Activated CD4-positive, alpha-beta T cell treated with anti-CD3 and anti-CD28 coated beads, Interleukin-2, amount 10 ng/mL, durations not matched to agents 7 days and 5 days (primary cell): ENCODE results near the gene EFNA5. TPM values are rescaled to one million over a fixed set of nuclear protein-coding genes. Genes with fewer than 3 reads are reported as not detected.

ENCODE experiments used
- CTCF ChIA-PET: fragments of 350-600 bp; sonication (Branson Sonifier 250); formaldehyde crosslinking; loops from one replicate; lab custom pipeline; 2021; ENCODE audit warnings: antibody characterized with exemption; lab: Charles Lee
- POLR2A ChIA-PET: fragments of 350-600 bp; sonication (Branson Sonifier 250); formaldehyde crosslinking; loops from one replicate; lab custom pipeline; 2021; ENCODE audit warnings: antibody characterized with exemption; lab: Charles Lee
- DNase-seq: peaks from one replicate; pipeline ENCODE4 v3.0.0-alpha.2; 2020
- H3K27ac Mint-ChIP-seq: one replicate; pipeline ENCODE4 v1.8.0; 2021; ENCODE audit warnings: mild to moderate bottlenecking, moderate library complexity, mixed read lengths
- H3K27me3 Mint-ChIP-seq: one replicate; pipeline ENCODE4 v1.8.0; 2021; ENCODE audit warnings: mixed read lengths
- H3K36me3 Mint-ChIP-seq: one replicate; pipeline ENCODE4 v1.8.0; 2021; ENCODE audit warnings: low read depth, mixed read lengths
- H3K4me1 Mint-ChIP-seq: one replicate; pipeline ENCODE4 v1.8.0; 2021; ENCODE audit warnings: mixed read lengths
- H3K4me3 Mint-ChIP-seq: one replicate; pipeline ENCODE4 v1.8.0; 2021; ENCODE audit warnings: mild to moderate bottlenecking, moderate library complexity, mixed read lengths
- H3K9me3 Mint-ChIP-seq: one replicate; pipeline ENCODE4 v1.8.0; 2021; ENCODE audit warnings: mixed read lengths
- total RNA-seq, 2 experiments: library from RNA; stranded (reverse); gene quantifications; one replicate each; pipeline ENCODE4 v1.2.3, GENCODE V29; 2021

Gene EFNA5
- total RNA-seq, 2 experiments from 2014 or later: not detected

- no peak overlapping the region for H3K27ac Mint-ChIP-seq
- CTCF ChIA-PET: interaction anchor here (0.8 kb wide), 1 partner anchor 19 kb away, joined by 3 read pairs; no protein-coding TSS in a partner anchor
- no peaks in the 10 kb centered on the region for H3K36me3 Mint-ChIP-seq
- no peaks in the 10 kb centered on the region for H3K9me3 Mint-ChIP-seq
- H3K4me1 Mint-ChIP-seq: no peaks in the 10 kb centered on the region
- POLR2A ChIA-PET: no interaction called here
- no peak overlapping the region for H3K4me3 Mint-ChIP-seq
- DNase-seq: no peak
- H3K27me3 Mint-ChIP-seq: peaks cover 16% of the 10 kb centered on the region
Measured at GRCh38 chr5:107553117-107553555, 117.6 kb downstream of the EFNA5 start.

GRCh38 chr5:107551088-107551487 lies 119.6 kb downstream of the EFNA5 start:
- no peak for DNase-seq
- H3K4me1 Mint-ChIP-seq: no peaks in the 10 kb centered on the region
- peaks cover 16% of the 10 kb centered on the region for H3K27me3 Mint-ChIP-seq
- no peaks in the 10 kb centered on the region for H3K9me3 Mint-ChIP-seq
- H3K27ac Mint-ChIP-seq: no peak overlapping the region
- no peaks in the 10 kb centered on the region for H3K36me3 Mint-ChIP-seq
- no peak overlapping the region for H3K4me3 Mint-ChIP-seq
- ChIA-PET CTCF (interaction anchor here (1.0 kb wide), 1 partner anchor 12 kb away, joined by 3 read pairs; no protein-coding TSS in a partner anchor), POLR2A (interaction anchor here (0.6 kb wide), 1 partner anchor 36 kb away, joined by 4 read pairs; no protein-coding TSS in a partner anchor)

- ChIA-PET POLR2A (no interaction called here), CTCF (no interaction called here)
- Mint-ChIP-seq H3K27ac (no peak overlapping the region), H3K36me3 (no peaks in the 10 kb centered on the region), H3K4me1 (no peaks in the 10 kb centered on the region), H3K9me3 (no peaks in the 10 kb centered on the region), H3K27me3 (peaks cover 11% of the 10 kb centered on the region), H3K4me3 (no peak overlapping the region)
- DNase-seq: no peak
Measured at GRCh38 chr5:107549567-107549966, 121.2 kb downstream of the EFNA5 start.

- CTCF ChIA-PET: no interaction called here
- no peak overlapping the region for H3K27ac Mint-ChIP-seq
- no peaks in the 10 kb centered on the region for H3K9me3 Mint-ChIP-seq
- H3K27me3 Mint-ChIP-seq: peaks cover 11% of the 10 kb centered on the region
- H3K4me3 Mint-ChIP-seq: no peak overlapping the region
- POLR2A ChIA-PET: no interaction called here
- H3K36me3 Mint-ChIP-seq: no peaks in the 10 kb centered on the region
- no peaks in the 10 kb centered on the region for H3K4me1 Mint-ChIP-seq
- no peak for DNase-seq
Measured at GRCh38 chr5:107548477-107548876, 122.3 kb downstream of the EFNA5 start.

- no peaks in the 10 kb centered on the region for H3K36me3 Mint-ChIP-seq
- H3K27me3 Mint-ChIP-seq: peaks cover 13% of the 10 kb centered on the region
- ChIA-PET POLR2A (no interaction called here), CTCF (no interaction called here)
- no peak for DNase-seq
- no peaks in the 10 kb centered on the region for H3K9me3 Mint-ChIP-seq
- no peaks in the 10 kb centered on the region for H3K4me1 Mint-ChIP-seq
- H3K27ac Mint-ChIP-seq: no peak overlapping the region
- no peak overlapping the region for H3K4me3 Mint-ChIP-seq
Measured at GRCh38 chr5:107546719-107547118, 124.0 kb downstream of the EFNA5 start.

GRCh38 chr5:107545486-107545885 lies 125.3 kb downstream of the EFNA5 start:
- Mint-ChIP-seq H3K9me3 (no peaks in the 10 kb centered on the region), H3K27ac (no peak overlapping the region)
- CTCF ChIA-PET: no interaction called here

GRCh38 chr5:107544967-107545366 lies 125.8 kb downstream of the EFNA5 start:
- H3K4me3 Mint-ChIP-seq: no peak overlapping the region
- no peaks in the 10 kb centered on the region for H3K36me3 Mint-ChIP-seq
- no peaks in the 10 kb centered on the region for H3K4me1 Mint-ChIP-seq
- peaks cover 9% of the 10 kb centered on the region for H3K27me3 Mint-ChIP-seq
- H3K9me3 Mint-ChIP-seq: no peaks in the 10 kb centered on the region
- ChIA-PET POLR2A (no interaction called here), CTCF (no interaction called here)
- H3K27ac Mint-ChIP-seq: no peak overlapping the region
- DNase-seq: no peak

More at GRCh38 chr5:107545486-107545885, 125.3 kb downstream of the EFNA5 start:
- no peaks in the 10 kb centered on the region for H3K36me3 Mint-ChIP-seq
- DNase-seq: no peak
- POLR2A ChIA-PET: no interaction called here
- H3K27me3 Mint-ChIP-seq: peaks cover 9% of the 10 kb centered on the region
- no peak overlapping the region for H3K4me3 Mint-ChIP-seq
- no peaks in the 10 kb centered on the region for H3K4me1 Mint-ChIP-seq

GRCh38 chr5:107544476-107544875 lies 126.3 kb downstream of the EFNA5 start:
- Mint-ChIP-seq H3K27ac (no peak overlapping the region), H3K27me3 (peaks cover 9% of the 10 kb centered on the region), H3K36me3 (no peaks in the 10 kb centered on the region), H3K4me1 (no peaks in the 10 kb centered on the region), H3K9me3 (no peaks in the 10 kb centered on the region), H3K4me3 (no peak overlapping the region)
- CTCF ChIA-PET: no interaction called here
- POLR2A ChIA-PET: no interaction called here
- DNase-seq: no peak

GRCh38 chr5:107543868-107544267 lies 126.9 kb downstream of the EFNA5 start:
- CTCF ChIA-PET: no interaction called here
- POLR2A ChIA-PET: no interaction called here
- Mint-ChIP-seq H3K4me3 (no peak overlapping the region), H3K4me1 (peaks cover 4% of the 10 kb centered on the region), H3K9me3 (no peaks in the 10 kb centered on the region), H3K27ac (no peak overlapping the region), H3K27me3 (peaks cover 7% of the 10 kb centered on the region), H3K36me3 (no peaks in the 10 kb centered on the region)
- DNase-seq: no peak

GRCh38 chr5:107542831-107543231 lies 127.9 kb downstream of the EFNA5 start:
- H3K36me3 Mint-ChIP-seq: no peaks in the 10 kb centered on the region
- no peak overlapping the region for H3K4me3 Mint-ChIP-seq
- H3K4me1 Mint-ChIP-seq: peaks cover 11% of the 10 kb centered on the region
- ChIA-PET CTCF (interaction anchor here (0.7 kb wide), 1 partner anchor 12 kb away, joined by 3 read pairs; no protein-coding TSS in a partner anchor), POLR2A (no interaction called here)
- peaks cover 7% of the 10 kb centered on the region for H3K27me3 Mint-ChIP-seq
- DNase-seq: no peak
- H3K9me3 Mint-ChIP-seq: no peaks in the 10 kb centered on the region
- H3K27ac Mint-ChIP-seq: no peak overlapping the region

GRCh38 chr5:107542428-107542827 lies 128.3 kb downstream of the EFNA5 start:
- H3K27ac Mint-ChIP-seq: no peak overlapping the region
- ChIA-PET CTCF (no interaction called here), POLR2A (no interaction called here)
- no peak for DNase-seq
- no peaks in the 10 kb centered on the region for H3K36me3 Mint-ChIP-seq
- no peak overlapping the region for H3K4me3 Mint-ChIP-seq
- H3K9me3 Mint-ChIP-seq: no peaks in the 10 kb centered on the region
- peaks cover 13% of the 10 kb centered on the region for H3K4me1 Mint-ChIP-seq
- H3K27me3 Mint-ChIP-seq: peaks cover 7% of the 10 kb centered on the region

- H3K27me3 Mint-ChIP-seq: peaks cover 7% of the 10 kb centered on the region
- ChIA-PET POLR2A (no interaction called here), CTCF (no interaction called here)
- DNase-seq: no peak
- H3K9me3 Mint-ChIP-seq: no peaks in the 10 kb centered on the region
- H3K27ac Mint-ChIP-seq: no peak overlapping the region
- H3K4me3 Mint-ChIP-seq: no peak overlapping the region
- H3K4me1 Mint-ChIP-seq: peaks cover 13% of the 10 kb centered on the region
- H3K36me3 Mint-ChIP-seq: no peaks in the 10 kb centered on the region
Measured at GRCh38 chr5:107541400-107541799, 129.3 kb downstream of the EFNA5 start.

- H3K9me3 Mint-ChIP-seq: no peaks in the 10 kb centered on the region
- H3K27me3 Mint-ChIP-seq: peaks cover 7% of the 10 kb centered on the region
- peaks cover 13% of the 10 kb centered on the region for H3K4me1 Mint-ChIP-seq
- ChIA-PET POLR2A (no interaction called here), CTCF (interaction anchor here (1.3 kb wide), 1 partner anchor 12 kb away, joined by 3 read pairs; no protein-coding TSS in a partner anchor)
- H3K27ac Mint-ChIP-seq: no peak overlapping the region
- DNase-seq: no peak
- H3K4me3 Mint-ChIP-seq: no peak overlapping the region
- H3K36me3 Mint-ChIP-seq: no peaks in the 10 kb centered on the region
Measured at GRCh38 chr5:107539726-107540330, 130.9 kb downstream of the EFNA5 start.
